ENCODE results near the gene KRTAP5-3. TPM values are rescaled to one million over a fixed set of nuclear protein-coding genes. Genes with fewer than 3 reads are reported as not detected.

KRTAP5-3 gene
- total RNA-seq, result not detected

GRCh38 chr11:1608363-1608762 lies at the start of gene KRTAP5-3:
Gene KRTAP5-3, minus strand, starts transcription at chr11:1608463. Its CDS starts 78 bp downstream, at chr11:1608385.
- POLR2A ChIA-PET, result no interaction called here
- Mint-ChIP-seq H3K4me3 (no peak within 1 kb of the TSS), H3K36me3 (ENCODE audit: low read depth) (no peaks in the 10 kb centered on the region), H3K9me3 (no peaks in the 10 kb centered on the region), H3K27ac (no peak within 1 kb of the TSS), H3K4me1 (peaks cover 17% of the 10 kb centered on the region), H3K27me3 (peaks cover 25% of the 10 kb centered on the region)
- CTCF ChIA-PET, result interaction anchor here (1.8 kb wide), 1 partner anchor 13 kb away, joined by 6 read pairs; no protein-coding TSS in a partner anchor
- no peak for DNase-seq

- no peaks in the 10 kb centered on the region for H3K9me3 Mint-ChIP-seq
- ChIA-PET POLR2A (no interaction called here), CTCF (no interaction called here)
- H3K27ac Mint-ChIP-seq, result no peak overlapping the region
- H3K36me3 Mint-ChIP-seq (ENCODE audit: low read depth), result no peaks in the 10 kb centered on the region
- H3K4me1 Mint-ChIP-seq, result peaks cover 13% of the 10 kb centered on the region
- no peak for DNase-seq
- peaks cover 30% of the 10 kb centered on the region for H3K27me3 Mint-ChIP-seq
- no peak overlapping the region for H3K4me3 Mint-ChIP-seq
Observed at GRCh38 chr11:1656670-1657069, 48.4 kb upstream of the KRTAP5-3 start.

GRCh38 chr11:1656061-1656441 lies 47.8 kb upstream of the KRTAP5-3 start:
- ChIA-PET CTCF (no interaction called here), POLR2A (no interaction called here)
- Mint-ChIP-seq H3K36me3 (ENCODE audit: low read depth) (no peaks in the 10 kb centered on the region), H3K4me1 (peaks cover 13% of the 10 kb centered on the region), H3K27ac (no peak overlapping the region), H3K9me3 (no peaks in the 10 kb centered on the region), H3K27me3 (peaks cover 30% of the 10 kb centered on the region), H3K4me3 (no peak overlapping the region)
- no peak for DNase-seq

- POLR2A ChIA-PET, result no interaction called here
- H3K27ac Mint-ChIP-seq, result no peak overlapping the region
- no peaks in the 10 kb centered on the region for H3K36me3 Mint-ChIP-seq (ENCODE audit: low read depth)
- peaks cover 12% of the 10 kb centered on the region for H3K4me1 Mint-ChIP-seq
- CTCF ChIA-PET, result no interaction called here
- no peak overlapping the region for H3K4me3 Mint-ChIP-seq
- no peaks in the 10 kb centered on the region for H3K9me3 Mint-ChIP-seq
- H3K27me3 Mint-ChIP-seq, result peaks cover 28% of the 10 kb centered on the region
- DNase-seq, result no peak
Observed at GRCh38 chr11:1655168-1656060, 47.2 kb upstream of the KRTAP5-3 start.

GRCh38 chr11:1654388-1655167 lies 46.3 kb upstream of the KRTAP5-3 start:
- Mint-ChIP-seq H3K27me3 (peaks cover 20% of the 10 kb centered on the region), H3K4me1 (peaks cover 4% of the 10 kb centered on the region), H3K27ac (no peak overlapping the region), H3K4me3 (no peak overlapping the region), H3K36me3 (ENCODE audit: low read depth) (no peaks in the 10 kb centered on the region), H3K9me3 (no peaks in the 10 kb centered on the region)
- DNase-seq, result no peak
- CTCF ChIA-PET, result interaction anchor here (2.6 to 3.1 kb wide), 2 partner anchors 178 to 347 kb away, joined by 24 to 68 read pairs; partner anchors contain the start of gene SYT8
- POLR2A ChIA-PET, result no interaction called here

- Mint-ChIP-seq H3K9me3 (no peaks in the 10 kb centered on the region), H3K36me3 (ENCODE audit: low read depth) (no peaks in the 10 kb centered on the region), H3K4me3 (no peak overlapping the region), H3K4me1 (no peaks in the 10 kb centered on the region), H3K27me3 (peaks cover 16% of the 10 kb centered on the region), H3K27ac (no peak overlapping the region)
- no peak for DNase-seq
- CTCF ChIA-PET, result interaction anchor here (1.2 to 4.2 kb wide), 23 partner anchors 15 to 688 kb away, joined by 3 to 68 read pairs (median 9); partner anchors contain the start of gene SYT8
- POLR2A ChIA-PET, result interaction anchor here (1.7 kb wide), 1 partner anchor 263 kb away, joined by 3 read pairs; no protein-coding TSS in a partner anchor
Observed at GRCh38 chr11:1653541-1654387, 45.5 kb upstream of the KRTAP5-3 start.

GRCh38 chr11:1652771-1653540 lies 44.7 kb upstream of the KRTAP5-3 start:
- no peak overlapping the region for H3K27ac Mint-ChIP-seq
- no peak overlapping the region for H3K4me3 Mint-ChIP-seq
- peaks cover 13% of the 10 kb centered on the region for H3K27me3 Mint-ChIP-seq
- peak; percentile 77 for DNase-seq
- POLR2A ChIA-PET, result interaction anchor here (0.8 to 1.9 kb wide), 4 partner anchors 38 to 264 kb away, joined by 3 to 5 read pairs (median 3); no protein-coding TSS in a partner anchor
- no peaks in the 10 kb centered on the region for H3K9me3 Mint-ChIP-seq
- no peaks in the 10 kb centered on the region for H3K36me3 Mint-ChIP-seq (ENCODE audit: low read depth)
- CTCF ChIA-PET, result interaction anchor here (0.6 to 4.2 kb wide), 51 partner anchors 10 to 1243 kb away, joined by 3 to 68 read pairs (median 4); partner anchors contain the start of gene SYT8
- H3K4me1 Mint-ChIP-seq, result no peaks in the 10 kb centered on the region

- POLR2A ChIA-PET, result interaction anchor here (0.8 to 1.9 kb wide), 4 partner anchors 39 to 265 kb away, joined by 3 to 5 read pairs (median 3); no protein-coding TSS in a partner anchor
- Mint-ChIP-seq H3K4me1 (no peaks in the 10 kb centered on the region), H3K27ac (no peak overlapping the region), H3K27me3 (peaks cover 13% of the 10 kb centered on the region), H3K9me3 (no peaks in the 10 kb centered on the region), H3K4me3 (no peak overlapping the region), H3K36me3 (ENCODE audit: low read depth) (no peaks in the 10 kb centered on the region)
- CTCF ChIA-PET, result interaction anchor here (0.6 to 4.2 kb wide), 49 partner anchors 9 to 1243 kb away, joined by 3 to 68 read pairs (median 4); partner anchors contain the start of gene SYT8
- DNase-seq, result no peak
Observed at GRCh38 chr11:1652442-1652770, 44.1 kb upstream of the KRTAP5-3 start.

- Mint-ChIP-seq H3K4me3 (no peak overlapping the region), H3K27me3 (peaks cover 13% of the 10 kb centered on the region), H3K4me1 (no peaks in the 10 kb centered on the region), H3K9me3 (no peaks in the 10 kb centered on the region), H3K27ac (no peak overlapping the region), H3K36me3 (ENCODE audit: low read depth) (no peaks in the 10 kb centered on the region)
- DNase-seq, result no peak
- POLR2A ChIA-PET, result interaction anchor here (0.8 to 1.9 kb wide), 4 partner anchors 39 to 265 kb away, joined by 3 to 5 read pairs (median 3); no protein-coding TSS in a partner anchor
- CTCF ChIA-PET, result interaction anchor here (0.6 to 4.2 kb wide), 49 partner anchors 9 to 1244 kb away, joined by 3 to 68 read pairs (median 4); partner anchors contain the start of gene SYT8
Observed at GRCh38 chr11:1652026-1652425, 43.8 kb upstream of the KRTAP5-3 start.

- Mint-ChIP-seq H3K27ac (no peak overlapping the region), H3K36me3 (ENCODE audit: low read depth) (no peaks in the 10 kb centered on the region), H3K4me3 (no peak overlapping the region), H3K9me3 (no peaks in the 10 kb centered on the region), H3K27me3 (peaks cover 9% of the 10 kb centered on the region), H3K4me1 (no peaks in the 10 kb centered on the region)
- POLR2A ChIA-PET, result interaction anchor here (0.7 to 1.9 kb wide), 2 partner anchors 12 to 41 kb away, joined by 3 to 5 read pairs; no protein-coding TSS in a partner anchor
- DNase-seq, result no peak
- CTCF ChIA-PET, result interaction anchor here (1.1 to 4.2 kb wide), 5 partner anchors 13 to 350 kb away, joined by 3 to 58 read pairs (median 24); no protein-coding TSS in a partner anchor
Observed at GRCh38 chr11:1651411-1651980, 43.2 kb upstream of the KRTAP5-3 start.

GRCh38 chr11:1650918-1651262 lies 42.6 kb upstream of the KRTAP5-3 start:
- no peaks in the 10 kb centered on the region for H3K4me1 Mint-ChIP-seq
- no peak overlapping the region for H3K4me3 Mint-ChIP-seq
- CTCF ChIA-PET, result interaction anchor here (0.8 to 4.2 kb wide), 4 partner anchors 13 to 182 kb away, joined by 3 to 58 read pairs (median 17); no protein-coding TSS in a partner anchor
- no peaks in the 10 kb centered on the region for H3K9me3 Mint-ChIP-seq
- no peak for DNase-seq
- no peaks in the 10 kb centered on the region for H3K36me3 Mint-ChIP-seq (ENCODE audit: low read depth)
- no peak overlapping the region for H3K27ac Mint-ChIP-seq
- peaks cover 9% of the 10 kb centered on the region for H3K27me3 Mint-ChIP-seq
- POLR2A ChIA-PET, result interaction anchor here (0.7 kb wide), 1 partner anchor 11 kb away, joined by 3 read pairs; no protein-coding TSS in a partner anchor
